NCI-H82 (cell line): Measurements from ENCODE around the gene GNAS.
"Not testable (repeated sequence)": the region's sequence is repeated elsewhere in the genome, so short reads cannot be mapped to it uniquely, and the experiment has no call there.

ENCODE experiments used
- DNase-seq: peaks from one replicate; lab custom pipeline; 2025; lab: John Stamatoyannopoulos, UW

Gene GNAS

DNA sequence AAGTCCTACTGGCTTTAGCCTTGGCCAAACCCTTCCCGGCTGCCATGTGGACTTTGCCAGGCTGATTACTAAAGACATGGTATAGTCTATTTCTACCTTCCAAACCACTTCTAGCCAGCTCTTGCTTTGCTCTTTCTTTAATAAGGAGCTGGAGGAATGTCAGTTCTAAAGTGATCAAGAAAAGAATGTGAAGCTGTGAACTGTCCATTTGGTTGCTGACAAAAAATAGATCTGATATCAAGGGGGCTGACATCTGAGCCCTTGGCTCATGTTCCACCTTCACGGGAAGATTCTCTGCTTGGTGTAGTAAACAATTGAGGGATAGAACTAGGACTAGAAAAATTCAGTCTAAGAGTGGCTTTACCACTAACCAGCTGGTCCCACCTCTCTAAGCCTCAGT is 24.4 kb upstream of the GNAS start:
- no peak for DNase-seq

GRCh38 chr20:58828804-58829203 is 23.7 kb upstream of the GNAS start:
- DNase-seq, result not testable (repeated sequence)

DNA sequence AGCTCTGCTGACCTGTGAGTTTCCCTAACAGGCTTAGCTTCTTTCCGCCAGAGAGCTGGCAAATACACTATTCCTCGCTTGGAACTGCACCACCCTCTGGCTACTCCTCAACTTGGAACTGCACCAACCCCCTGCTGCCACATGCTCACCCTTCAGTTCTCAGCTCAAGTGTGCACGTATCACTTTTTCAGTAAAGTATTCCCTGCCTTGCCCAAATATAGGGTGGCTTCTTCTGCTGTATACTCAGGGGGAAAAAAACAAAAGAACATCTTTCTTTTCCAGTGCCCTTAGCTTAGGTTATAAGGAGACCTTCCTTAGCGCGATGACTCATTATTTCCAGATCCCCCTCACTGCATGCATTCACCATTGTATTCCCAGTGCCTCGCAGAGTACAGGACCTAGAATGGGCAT is 23.0 kb upstream of the GNAS start:
- DNase-seq, result peak; percentile 55

DNA sequence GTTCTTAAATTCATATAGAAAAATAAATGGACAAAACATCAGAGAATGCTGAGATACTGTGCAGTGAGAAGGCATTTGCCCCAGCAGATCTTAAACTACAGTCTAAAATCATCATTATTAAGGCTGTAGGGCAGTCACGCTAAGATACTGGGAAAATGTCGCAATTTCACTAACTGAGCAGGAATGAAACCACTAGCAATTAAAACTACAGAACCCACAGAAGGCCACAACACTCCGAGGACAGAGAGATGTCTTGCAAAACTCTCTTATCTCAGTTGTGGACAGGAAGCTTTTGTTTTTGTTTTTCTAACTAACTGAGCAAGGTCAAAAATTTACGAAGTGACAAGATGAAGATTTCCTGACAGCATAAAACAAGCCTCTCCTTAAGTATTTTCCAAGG is 20.1 kb upstream of the GNAS start:
- DNase-seq, result no peak

- DNase-seq, result no peak
Measured at GRCh38 chr20:58833921-58834320, 18.6 kb upstream of the GNAS start.

GRCh38 chr20:58835231-58835630 is 17.3 kb upstream of the GNAS start:
- DNase-seq, result no peak

GRCh38 chr20:58836616-58837204 is 15.8 kb upstream of the GNAS start:
- no peak for DNase-seq

DNA sequence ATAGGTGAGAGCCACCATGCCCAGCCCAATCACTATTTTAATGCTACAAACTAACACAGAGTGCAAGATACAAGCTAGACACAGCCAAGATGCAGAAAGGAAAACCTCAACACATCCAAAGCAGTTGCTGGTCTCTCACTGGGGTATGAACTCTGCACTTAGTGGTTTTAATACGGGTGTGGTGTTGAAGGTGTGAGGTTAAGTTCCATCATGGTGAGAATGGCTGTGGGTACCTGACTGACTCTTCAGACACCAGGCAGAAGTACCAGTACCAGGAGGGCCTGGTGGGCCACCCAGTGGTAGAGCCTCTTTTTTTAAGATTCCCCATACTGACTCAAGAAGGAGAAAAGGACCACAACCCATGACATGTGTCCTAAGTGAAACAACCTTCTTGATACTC is 14.8 kb upstream of the GNAS start:
- DNase-seq, result no peak

DNA sequence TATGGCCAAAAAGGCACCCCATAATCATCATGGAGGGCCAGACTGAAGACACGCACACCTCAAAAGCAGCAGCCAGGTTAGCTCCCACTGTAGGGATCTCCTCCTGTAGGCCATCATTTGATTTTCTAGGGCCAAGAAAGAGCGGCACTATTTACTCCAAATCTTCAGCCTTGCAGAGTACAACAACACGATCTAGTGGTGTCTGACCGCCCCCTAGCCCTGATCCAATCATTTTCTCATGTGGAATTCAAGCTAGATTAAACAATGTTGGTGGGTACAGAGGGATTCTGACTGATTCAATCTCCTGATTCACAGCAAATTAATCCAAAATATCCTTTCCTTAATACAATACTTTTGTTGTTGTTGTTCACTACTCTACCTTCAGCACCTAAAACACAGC is 14.3 kb upstream of the GNAS start:
- no peak for DNase-seq

DNA sequence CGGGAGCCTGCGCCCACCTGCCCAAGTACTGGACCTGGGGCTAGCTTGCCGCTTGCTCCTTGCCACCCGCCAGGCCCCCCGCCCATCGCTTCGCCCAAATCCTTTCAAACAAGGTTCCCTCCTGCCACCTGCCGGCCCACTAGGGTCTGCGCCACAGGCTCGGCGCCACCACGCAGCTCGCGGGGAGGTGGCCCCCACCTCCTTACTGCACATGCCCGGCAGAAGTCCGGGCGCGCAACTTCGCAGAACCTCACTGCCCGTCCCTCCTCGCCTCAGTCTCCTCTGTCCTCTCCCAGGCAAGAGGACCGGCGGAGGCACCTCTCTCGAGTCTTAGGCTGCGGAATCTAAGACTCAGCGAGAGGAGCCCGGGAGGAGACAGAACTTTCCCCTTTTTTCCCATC is 13.0 kb upstream of the GNAS start:
- peak; percentile 55 for DNase-seq

GRCh38 chr20:58839991-58840747 is 12.3 kb upstream of the GNAS start:
- DNase-seq, result no peak

- no peak for DNase-seq
Measured at GRCh38 chr20:58840816-58841538, 11.5 kb upstream of the GNAS start.

DNA sequence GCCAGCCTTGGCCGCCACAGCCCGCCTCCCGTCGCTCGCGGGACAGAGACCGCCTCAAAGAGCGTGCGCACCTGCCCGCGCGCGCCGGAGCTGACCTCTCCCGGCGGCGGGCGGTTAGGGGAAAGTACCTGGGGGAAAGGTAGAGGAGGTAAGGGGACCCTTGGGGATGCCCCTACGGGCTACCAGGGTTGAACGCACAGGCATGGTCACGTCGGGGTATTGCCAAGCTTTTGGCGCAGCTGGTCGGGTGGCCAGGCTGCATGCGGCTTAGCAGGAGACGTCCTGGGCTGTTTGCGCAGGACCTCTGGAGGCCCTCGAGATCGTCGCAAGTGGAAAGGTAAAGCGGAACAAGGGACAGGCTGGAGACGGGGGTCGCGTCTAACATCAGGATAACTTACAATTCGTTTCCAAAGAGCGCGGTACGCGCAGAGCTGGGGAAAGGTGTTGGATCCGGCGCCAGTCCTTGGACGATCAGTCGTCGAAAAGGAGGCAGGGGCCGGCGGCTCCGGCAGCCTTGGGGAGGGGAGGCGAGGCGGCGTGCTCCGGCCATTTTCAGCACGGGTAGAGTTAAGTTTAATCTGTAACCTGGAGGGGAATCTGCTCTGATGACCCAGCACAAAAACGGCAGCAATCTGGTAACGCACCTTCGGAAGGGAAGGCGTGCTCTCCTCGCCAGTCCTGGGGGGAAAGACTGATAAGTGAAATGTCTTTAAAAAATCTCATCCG is 10.8 kb upstream of the GNAS start:
- no peak for DNase-seq

- DNase-seq, result no peak
Measured at GRCh38 chr20:58842276-58842675, 10.2 kb upstream of the GNAS start.

- DNase-seq, result no peak
Measured at GRCh38 chr20:58843128-58843556, 9.4 kb upstream of the GNAS start.

DNA sequence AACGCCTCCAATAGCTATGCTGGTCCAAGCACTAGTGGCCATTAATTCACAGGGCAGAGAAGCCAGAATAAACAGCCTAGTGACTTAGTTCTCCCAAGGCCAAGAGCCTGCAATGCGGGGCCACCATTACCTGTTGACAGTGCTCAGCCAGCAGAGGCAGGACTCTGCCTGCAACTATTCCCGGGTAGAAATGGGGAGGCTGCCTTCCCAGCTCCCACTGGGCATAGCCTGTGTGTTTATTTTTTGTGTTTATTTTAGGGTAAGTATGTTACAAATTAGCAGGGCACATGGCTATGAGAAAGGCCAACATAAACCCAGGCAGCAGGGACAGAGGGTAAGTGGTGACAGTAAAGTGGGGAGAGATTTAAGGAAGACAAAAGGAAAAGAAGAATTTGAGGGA is 6.8 kb upstream of the GNAS start:
- DNase-seq, result no peak

GRCh38 chr20:58847463-58847862 is 5.1 kb upstream of the GNAS start:
- no peak for DNase-seq

GRCh38 chr20:58850693-58851174 is 1.8 kb upstream of the GNAS start, which contains the start of gene GNAS-AS1:
Gene GNAS-AS1, minus strand, starts transcription at chr20:58850902.
- DNase-seq, result peak; percentile 70

DNA sequence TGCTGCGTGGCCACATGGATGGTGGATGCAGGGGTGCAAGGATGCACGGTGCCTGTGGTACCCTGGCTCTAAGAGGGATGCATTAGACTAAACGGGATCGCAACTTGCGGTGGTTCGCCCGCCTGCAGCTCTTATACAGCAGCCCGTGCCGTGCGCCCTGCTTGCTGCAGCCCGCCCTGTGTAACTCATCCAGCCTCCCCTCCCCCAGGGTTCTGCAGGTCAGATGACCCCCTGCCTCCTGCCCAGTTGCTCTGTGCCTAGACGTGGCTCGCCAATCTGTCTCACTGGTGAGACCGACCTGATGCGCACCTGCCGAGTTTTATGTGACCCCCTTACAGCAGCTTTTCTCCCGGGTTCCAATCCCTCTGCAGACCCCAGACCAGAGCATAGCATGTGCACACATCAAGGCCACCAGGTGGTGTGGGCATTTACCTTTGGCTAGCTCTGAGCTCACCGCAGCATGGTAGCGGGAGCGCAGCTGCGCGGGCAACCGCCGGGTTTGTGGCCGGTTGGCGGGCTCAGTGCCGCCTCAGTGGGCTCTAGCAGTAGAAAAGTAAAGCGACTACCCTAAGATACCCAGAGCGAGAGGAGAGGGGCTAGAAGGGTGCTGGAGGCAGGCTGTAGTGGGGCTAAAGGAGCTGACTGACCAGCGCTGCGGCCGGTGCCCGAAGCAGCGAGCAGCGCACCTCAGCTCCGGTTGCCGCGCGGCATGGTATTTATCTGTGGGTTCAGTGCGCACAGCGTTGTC is 1.1 kb upstream of the GNAS start:
- DNase-seq, result no peak

GRCh38 chr20:58851969-58852458 is 502 bp upstream of the GNAS start:
- no peak for DNase-seq

GRCh38 chr20:58853466-58853865 is 950 bp downstream of the GNAS start:
- no peak for DNase-seq
